Fibroblast of skin of back (primary cell): Measurements from ENCODE around the gene CCDC85A.

Experiments
- DNase-seq: peaks from one replicate; pipeline ENCODE4 v3.0.0-alpha.2; 2013

CCDC85A gene

GRCh38 chr2:56244506-56244905 is 60.7 kb downstream of the CCDC85A start:
- no peak for DNase-seq

GRCh38 chr2:56244911-56245530 is 61.2 kb downstream of the CCDC85A start:
- no peak for DNase-seq

- DNase-seq: peak; percentile 8
These were observed 65.4 kb downstream of the CCDC85A start for GRCh38 chr2:56248965-56249742.

- no peak for DNase-seq
These were observed 66.5 kb downstream of the CCDC85A start for GRCh38 chr2:56250153-56250729.

GRCh38 chr2:56260415-56260814 is 76.6 kb downstream of the CCDC85A start:
- no peak for DNase-seq

GRCh38 chr2:56262241-56262640 is 78.5 kb downstream of the CCDC85A start:
- DNase-seq: no peak

DNA sequence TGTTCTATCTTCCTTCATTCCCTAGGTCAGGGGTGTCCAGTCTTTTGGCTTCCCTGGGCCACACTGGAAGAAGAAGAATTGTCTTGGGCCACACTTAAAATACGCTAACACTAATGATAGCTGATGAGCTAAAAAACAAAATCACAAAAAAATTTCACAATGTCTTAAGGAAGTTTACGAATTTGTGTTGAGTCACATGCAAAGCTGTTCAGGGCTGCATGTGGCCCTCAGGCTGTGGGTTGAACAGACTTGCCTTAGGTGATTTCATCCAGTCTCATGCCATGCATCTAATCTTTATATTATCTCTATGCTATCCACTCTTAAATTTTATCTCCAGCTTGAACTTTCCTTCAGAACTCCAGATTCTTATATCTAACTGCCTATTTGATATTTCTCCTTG is 80.1 kb downstream of the CCDC85A start:
- no peak for DNase-seq

- DNase-seq: no peak
These were observed 83.1 kb downstream of the CCDC85A start for GRCh38 chr2:56266761-56267414.

GRCh38 chr2:56267415-56267788 is 83.6 kb downstream of the CCDC85A start:
- no peak for DNase-seq

GRCh38 chr2:56268856-56269255 is 85.1 kb downstream of the CCDC85A start:
- no peak for DNase-seq

- DNase-seq: no peak
These were observed 87.5 kb downstream of the CCDC85A start for GRCh38 chr2:56271275-56271674.

DNA sequence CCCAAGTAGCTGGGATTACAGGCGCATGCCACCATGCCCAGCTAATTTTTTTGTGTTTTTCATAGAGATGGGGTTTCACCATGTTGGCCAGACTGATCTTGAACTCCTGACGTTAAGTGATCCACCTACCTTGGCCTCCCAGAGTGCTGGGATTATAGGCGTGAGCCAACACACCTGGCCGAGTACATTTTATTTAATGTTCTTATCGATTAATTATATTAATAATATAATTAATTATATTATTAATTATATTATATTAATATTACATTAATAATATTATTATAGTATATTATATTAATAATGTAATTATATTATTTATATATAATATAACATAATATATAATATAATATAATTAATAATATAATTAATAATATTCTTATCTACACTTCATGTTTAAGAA is 101.4 kb downstream of the CCDC85A start:
- DNase-seq: no peak

GRCh38 chr2:56286936-56287335 is 103.1 kb downstream of the CCDC85A start:
- DNase-seq: no peak

GRCh38 chr2:56287508-56287907 is 103.7 kb downstream of the CCDC85A start:
- peak; percentile 3 for DNase-seq

DNA sequence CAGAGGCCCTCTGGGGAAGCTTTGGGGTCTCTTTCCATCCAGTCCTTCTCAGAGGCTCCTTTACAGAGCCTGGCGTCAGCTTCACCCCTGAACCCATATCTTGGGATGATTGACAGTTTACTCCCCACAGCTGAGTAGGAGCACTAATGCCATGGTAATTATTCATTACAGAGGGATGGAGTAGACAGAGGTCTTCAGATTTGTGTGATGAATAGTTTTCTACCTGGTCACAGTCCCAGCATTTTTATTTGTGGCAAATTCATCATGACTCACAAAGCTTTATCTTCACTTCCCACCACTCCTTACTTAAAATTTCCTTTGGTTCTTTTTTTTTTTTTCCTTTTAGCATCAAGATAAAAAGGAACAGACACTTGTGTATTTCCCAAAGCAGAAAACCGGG is 104.2 kb downstream of the CCDC85A start:
- DNase-seq: peak; percentile 46

DNA sequence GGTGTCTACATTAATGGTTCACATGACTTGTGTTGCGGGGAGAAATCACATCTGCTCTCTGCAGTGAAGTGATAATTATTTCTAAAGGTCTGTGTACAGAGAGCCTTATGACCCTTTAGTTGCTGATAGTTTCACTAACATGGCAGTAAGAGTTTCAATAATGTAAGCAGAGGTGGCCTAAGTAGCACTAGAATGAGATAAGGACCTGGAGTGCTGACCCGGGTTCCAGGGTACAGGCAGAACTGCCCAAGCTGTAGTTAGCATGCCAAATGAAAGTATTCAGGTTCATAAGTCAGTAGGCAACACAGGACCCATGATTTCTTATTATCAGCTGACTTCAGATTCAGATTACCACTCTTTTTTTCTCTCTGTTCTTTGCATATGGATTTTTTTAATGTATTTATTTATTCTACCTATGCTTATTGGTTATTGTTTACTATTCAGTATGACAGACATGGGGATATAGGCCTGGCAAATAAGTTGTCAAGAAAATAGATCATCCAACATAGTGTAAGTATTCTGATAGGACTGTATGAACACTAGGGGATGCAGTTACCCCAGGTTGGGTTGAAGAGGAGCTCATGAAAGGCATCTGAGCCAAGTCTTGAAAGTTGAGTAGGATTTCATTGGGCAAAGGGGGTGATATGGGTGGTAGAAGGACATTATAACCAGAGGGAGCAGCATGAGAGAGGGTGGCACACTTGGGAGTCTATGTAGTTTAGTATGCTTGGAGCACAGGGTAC is 105.2 kb downstream of the CCDC85A start:
- no peak for DNase-seq

- no peak for DNase-seq
These were observed 107.9 kb downstream of the CCDC85A start for GRCh38 chr2:56291711-56292110.

GRCh38 chr2:56292951-56293350 is 109.2 kb downstream of the CCDC85A start:
- DNase-seq: no peak

- no peak for DNase-seq
These were observed 111.9 kb downstream of the CCDC85A start for GRCh38 chr2:56295666-56296065.

- DNase-seq: no peak
These were observed 113.9 kb downstream of the CCDC85A start for GRCh38 chr2:56297671-56298070.

DNA sequence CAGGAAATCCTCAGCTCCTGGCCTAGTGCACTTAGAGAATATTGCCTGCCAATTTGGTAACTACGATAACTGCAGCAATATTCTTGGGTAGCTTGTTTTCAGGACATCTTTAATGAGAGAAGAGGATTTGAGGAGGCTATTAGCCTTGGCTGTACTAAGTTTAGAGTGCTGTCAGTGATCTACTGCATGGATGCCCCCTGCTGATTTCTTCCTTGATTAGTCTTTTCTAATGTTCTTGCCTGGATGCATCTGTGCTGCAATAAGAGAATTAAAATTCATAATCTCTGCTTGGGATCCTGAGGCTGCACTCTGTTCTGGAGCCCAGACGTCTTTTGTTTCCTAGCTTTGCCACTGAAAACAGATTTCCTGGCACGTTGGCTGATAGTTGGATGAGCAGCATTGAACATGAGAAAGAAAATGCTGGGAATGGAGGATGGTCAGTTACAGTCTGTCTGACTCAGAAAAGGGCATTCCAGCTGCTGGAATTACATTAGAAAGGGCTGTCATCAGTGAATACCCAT is 115.4 kb downstream of the CCDC85A start:
- peak; percentile 11 for DNase-seq

DNA sequence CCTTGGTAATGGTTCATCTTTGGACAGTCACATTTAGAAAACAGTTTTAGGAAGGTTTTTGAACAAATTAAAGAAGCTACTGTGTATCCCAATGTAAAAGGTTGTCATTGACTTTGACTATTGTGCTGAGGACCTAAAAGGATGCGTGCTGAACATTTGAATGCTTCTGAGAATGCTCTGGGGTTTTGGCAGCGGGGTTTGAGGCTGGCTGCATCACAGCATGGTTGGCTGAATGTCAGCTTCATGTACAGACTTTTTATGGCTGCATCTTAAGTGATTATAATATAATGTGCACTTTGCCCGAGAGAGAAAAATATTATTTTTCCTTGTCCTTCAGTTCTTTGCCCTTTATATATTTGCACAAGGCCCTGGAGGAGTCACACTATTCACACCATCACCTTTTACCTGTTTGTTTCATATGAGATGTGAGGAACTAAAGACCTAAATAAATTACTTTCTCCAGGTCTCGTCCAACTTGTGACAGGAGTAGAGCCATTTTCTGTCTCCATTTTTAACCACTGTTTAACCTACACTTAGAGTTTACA is 125.9 kb downstream of the CCDC85A start:
- DNase-seq: no peak
